Fibroblast of gingiva (primary cell): ENCODE data around the gene LAMA5.
A peak's percentile ranks its signal among the peaks of the same experiment; 100 is the strongest.

Source experiments
- DNase-seq: peaks from one replicate; pipeline ENCODE4 v3.0.0-alpha.2; 2011; ENCODE audit warnings: low read depth

The LAMA5 gene, protein sequence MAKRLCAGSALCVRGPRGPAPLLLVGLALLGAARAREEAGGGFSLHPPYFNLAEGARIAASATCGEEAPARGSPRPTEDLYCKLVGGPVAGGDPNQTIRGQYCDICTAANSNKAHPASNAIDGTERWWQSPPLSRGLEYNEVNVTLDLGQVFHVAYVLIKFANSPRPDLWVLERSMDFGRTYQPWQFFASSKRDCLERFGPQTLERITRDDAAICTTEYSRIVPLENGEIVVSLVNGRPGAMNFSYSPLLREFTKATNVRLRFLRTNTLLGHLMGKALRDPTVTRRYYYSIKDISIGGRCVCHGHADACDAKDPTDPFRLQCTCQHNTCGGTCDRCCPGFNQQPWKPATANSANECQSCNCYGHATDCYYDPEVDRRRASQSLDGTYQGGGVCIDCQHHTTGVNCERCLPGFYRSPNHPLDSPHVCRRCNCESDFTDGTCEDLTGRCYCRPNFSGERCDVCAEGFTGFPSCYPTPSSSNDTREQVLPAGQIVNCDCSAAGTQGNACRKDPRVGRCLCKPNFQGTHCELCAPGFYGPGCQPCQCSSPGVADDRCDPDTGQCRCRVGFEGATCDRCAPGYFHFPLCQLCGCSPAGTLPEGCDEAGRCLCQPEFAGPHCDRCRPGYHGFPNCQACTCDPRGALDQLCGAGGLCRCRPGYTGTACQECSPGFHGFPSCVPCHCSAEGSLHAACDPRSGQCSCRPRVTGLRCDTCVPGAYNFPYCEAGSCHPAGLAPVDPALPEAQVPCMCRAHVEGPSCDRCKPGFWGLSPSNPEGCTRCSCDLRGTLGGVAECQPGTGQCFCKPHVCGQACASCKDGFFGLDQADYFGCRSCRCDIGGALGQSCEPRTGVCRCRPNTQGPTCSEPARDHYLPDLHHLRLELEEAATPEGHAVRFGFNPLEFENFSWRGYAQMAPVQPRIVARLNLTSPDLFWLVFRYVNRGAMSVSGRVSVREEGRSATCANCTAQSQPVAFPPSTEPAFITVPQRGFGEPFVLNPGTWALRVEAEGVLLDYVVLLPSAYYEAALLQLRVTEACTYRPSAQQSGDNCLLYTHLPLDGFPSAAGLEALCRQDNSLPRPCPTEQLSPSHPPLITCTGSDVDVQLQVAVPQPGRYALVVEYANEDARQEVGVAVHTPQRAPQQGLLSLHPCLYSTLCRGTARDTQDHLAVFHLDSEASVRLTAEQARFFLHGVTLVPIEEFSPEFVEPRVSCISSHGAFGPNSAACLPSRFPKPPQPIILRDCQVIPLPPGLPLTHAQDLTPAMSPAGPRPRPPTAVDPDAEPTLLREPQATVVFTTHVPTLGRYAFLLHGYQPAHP (N-terminal part only)

GRCh38 chr20:62367136-62367632 is at the start of gene LAMA5:
Gene LAMA5 (minus strand): TSS chr20:62367312. CDS start chr20:62367245, 67 bp downstream.
- DNase-seq, result peak; percentile 34

- DNase-seq, result no peak
These were observed 48.4 kb upstream of the LAMA5 start for GRCh38 chr20:62415354-62416111.

DNA sequence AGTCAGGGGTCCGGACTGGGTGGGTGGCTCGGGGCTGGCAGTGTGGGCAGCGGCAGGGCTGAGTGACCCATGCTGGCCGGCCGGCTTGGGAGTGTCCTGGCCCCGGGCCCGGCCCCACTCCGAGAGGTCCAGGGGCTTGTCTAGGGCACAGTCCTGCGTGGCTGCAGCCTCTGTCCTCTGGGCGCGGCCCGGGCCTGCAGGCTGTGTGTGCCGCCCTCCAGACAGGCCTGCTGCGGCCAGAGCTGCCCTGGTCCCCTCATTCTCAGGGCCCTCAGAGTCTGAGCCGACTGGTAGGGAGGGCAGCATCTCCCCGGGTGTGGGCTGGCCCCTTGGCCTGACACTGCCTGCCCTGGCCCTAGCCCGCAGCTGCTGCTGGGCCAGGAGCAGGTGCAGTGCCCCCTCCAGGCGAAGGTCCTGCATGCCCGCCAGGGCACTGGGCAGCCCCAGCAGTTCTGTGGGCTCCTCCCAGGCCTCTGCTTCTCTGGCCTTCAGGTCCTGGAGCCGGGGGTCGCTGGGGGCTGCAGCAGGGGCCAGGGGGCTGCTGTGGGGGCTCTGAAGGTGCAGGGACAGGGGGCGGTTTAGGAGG is 46.9 kb upstream of the LAMA5 start:
- DNase-seq, result no peak

GRCh38 chr20:62413025-62413570 is 46.0 kb upstream of the LAMA5 start:
- no peak for DNase-seq

DNA sequence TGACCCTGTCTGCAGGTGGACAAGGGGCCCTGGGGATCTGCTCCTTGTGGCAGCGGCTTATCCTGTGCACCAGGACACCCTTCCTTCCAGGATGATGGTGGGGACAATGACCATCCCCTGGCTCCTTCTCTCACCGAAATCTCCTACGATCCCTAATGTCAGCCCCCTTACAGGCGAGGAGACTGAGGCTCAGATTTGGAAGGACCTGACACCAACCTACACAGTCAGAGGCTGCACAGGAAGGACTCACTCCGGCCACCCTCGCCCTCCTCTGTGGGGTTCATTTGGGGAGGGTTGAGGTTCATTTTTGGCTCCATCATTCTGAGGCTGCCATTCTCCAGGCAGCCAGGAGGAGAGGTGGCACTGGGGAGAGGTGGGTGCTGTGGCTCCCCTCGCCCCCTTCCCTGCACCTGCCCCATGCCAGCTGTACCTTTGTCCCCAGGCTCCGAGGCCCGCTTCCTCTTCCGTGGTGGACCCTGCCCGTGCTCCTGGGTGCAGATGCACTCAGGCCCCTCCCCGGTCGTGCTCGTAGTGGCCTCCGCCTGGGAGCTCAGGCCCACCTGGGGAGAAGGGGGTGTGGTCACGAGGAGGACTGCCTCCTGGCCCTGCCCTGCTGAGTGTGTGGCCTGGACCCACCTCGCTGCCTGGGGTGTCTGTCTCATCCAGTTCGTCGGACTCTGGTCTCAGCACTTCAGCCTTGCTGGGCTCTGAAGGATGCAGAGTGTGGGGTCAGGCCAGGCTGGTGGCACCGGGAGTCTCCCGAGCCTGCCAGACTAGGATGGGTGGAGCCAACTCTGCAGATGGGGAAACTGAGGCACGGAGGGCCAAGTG is 45.3 kb upstream of the LAMA5 start:
- no peak for DNase-seq

GRCh38 chr20:62411479-62412193 is 44.5 kb upstream of the LAMA5 start:
- DNase-seq, result no peak

GRCh38 chr20:62410746-62411478 is 43.8 kb upstream of the LAMA5 start:
- no peak for DNase-seq

- no peak for DNase-seq
These were observed 43.0 kb upstream of the LAMA5 start for GRCh38 chr20:62409931-62410745.

DNA sequence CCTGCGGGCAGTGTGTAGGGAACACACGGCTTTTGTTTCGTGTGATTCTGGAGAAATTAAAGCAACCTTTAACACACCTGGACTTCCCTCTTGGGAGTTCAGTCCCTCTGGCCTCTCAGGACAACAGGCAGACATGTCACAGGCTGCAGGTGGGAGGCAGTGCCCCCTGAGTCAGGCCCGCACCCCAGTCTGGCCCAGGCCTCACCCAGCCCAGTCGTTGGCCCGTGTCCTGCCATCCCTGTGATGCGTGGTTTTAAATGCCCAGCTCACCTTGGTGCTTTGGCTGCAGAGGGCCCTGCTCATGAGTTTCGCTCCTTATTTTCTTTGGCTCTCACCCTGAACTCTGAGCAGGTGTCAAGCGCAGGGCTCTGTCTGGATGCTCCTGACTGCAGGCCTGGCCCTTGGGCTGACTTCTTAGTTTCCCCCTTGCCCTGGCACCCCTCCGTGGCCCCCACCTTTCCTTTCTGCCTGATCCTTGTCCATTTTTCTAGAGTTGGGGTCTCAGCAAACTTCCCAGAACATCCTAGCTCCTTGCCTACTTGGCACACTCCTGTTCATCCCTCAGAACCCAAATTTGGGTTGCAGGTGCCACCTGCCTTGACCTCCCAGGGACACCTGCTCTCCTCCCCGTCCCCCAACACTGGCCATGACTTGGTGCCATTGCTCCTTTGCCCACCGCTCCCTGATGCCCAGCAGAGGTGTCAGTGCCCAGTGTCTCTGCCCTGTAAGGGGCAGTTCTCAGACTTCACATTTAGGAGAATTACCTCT is 42.2 kb upstream of the LAMA5 start:
- DNase-seq, result no peak

DNA sequence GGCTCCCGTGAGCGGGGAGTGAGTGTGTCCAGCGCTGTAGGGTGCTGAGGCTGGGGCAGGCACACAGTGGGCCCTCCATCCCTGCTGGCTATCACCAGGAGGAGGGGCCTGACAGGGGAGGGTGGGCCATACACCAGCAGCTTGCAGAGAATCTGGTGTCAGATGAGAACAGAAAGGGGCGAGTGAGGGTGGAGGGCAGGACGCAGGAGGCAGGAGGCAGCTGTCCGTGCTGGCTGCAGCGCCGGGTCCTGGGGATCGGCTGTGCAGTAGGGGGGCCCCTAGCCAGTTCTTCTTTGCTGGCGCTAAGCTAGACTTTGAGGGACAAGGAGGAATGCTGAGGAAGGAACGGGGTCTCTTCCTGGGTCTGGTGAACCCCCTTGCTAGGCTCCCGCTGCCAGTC is 41.5 kb upstream of the LAMA5 start:
- DNase-seq, result no peak

DNA sequence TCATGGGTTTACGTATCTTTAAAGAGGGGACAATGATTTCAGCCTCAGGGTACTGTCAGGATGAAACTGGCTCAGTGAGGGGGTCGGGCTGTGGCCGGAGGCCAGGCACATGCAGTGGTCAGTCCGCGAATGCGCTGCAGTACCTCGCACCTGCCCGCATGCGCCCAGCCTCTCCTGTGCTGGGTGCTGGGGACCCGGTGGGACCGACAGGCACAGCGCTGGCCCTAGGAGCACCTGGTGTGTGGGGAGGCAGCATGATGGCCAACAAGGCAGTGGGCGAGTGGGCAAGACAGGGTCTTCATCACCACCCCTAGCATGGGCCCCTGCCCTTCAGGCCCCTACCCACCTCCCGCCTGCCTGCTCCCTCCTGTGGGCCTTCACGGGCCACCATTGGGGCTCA is 40.9 kb upstream of the LAMA5 start:
- no peak for DNase-seq

GRCh38 chr20:62407221-62407992 is 40.3 kb upstream of the LAMA5 start, which contains the start of gene CABLES2:
Gene CABLES2 (minus strand): TSS chr20:62407285. CDS start chr20:62407276, 9 bp downstream.
- peak; percentile 94 for DNase-seq

- no peak for DNase-seq
These were observed 39.6 kb upstream of the LAMA5 start for GRCh38 chr20:62406635-62407176.

- DNase-seq, result no peak
These were observed 38.9 kb upstream of the LAMA5 start for GRCh38 chr20:62405981-62406513.
